ENCODE measurements around the gene C2orf78. TPM values are rescaled to one million over a fixed set of nuclear protein-coding genes. Genes with fewer than 3 reads are reported as not detected.

The C2orf78 gene
- total RNA-seq, 2 experiments from 2014 or later = not detected

DNA sequence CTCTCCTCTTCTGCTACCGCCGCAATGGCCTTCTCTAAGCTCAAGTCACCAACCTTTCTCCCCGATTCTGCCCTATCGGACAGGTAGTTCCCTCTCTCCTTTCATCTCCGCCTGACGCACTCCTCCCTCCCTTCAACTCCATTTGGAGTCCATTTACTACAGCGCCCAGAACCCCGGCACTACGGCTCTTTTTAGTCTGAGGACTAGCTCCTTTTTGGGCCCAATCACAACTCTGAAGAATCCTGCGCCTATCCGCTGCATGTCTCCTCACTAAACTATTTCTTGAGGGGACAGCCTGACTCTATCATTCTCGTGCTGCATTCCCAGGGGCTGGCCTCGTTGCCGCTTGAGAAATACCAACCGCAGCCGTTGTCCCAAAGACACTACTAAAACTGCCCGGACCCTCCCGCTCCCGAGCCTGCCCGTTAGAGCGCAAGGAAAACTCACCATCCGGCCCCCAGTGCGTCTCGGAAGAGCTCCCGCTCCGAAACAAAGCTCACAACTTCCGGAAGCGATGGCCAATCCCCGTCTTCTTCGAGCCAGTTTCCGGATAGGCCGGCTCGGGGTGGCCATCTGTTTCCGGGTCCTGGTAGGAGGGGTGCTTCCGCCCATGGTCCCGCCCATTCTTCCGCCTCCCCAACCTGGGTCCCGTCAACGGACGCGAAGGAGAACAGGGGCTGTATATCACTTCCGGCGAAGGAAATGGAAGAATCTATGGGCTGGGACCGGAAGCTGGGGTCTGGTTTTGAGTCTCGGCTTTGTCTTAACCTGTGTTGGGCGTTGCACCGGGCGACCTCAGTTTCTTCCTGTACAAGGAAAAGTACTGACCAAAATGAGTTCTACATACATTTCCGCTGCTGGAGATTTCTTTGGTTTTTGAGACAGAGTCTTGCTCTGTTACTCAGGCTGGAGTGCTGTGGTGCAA, 46.9 kb upstream of the C2orf78 start, which contains the start of gene TPRKB:
TSS of gene TPRKB (minus strand) at position 491 of the 925 bp plus-strand sequence. CDS start 2,776 bp downstream, outside the sequence.
- intact Hi-C loops (cut with DNase I, micrococcal nuclease) = loop anchor here (1.0 to 10.0 kb wide), 11 partner anchors 42 to 1908 kb away; partner anchors contain the start of genes ALMS1 (in 1 of the 2), CCT7 (in 1 of the 2), DGUOK (in 1 of the 2) and FBXO41 (in 1 of the 2)
- peak within 1 kb of the TSS; percentile 91 for H3K4me3 Mint-ChIP-seq

DNA sequence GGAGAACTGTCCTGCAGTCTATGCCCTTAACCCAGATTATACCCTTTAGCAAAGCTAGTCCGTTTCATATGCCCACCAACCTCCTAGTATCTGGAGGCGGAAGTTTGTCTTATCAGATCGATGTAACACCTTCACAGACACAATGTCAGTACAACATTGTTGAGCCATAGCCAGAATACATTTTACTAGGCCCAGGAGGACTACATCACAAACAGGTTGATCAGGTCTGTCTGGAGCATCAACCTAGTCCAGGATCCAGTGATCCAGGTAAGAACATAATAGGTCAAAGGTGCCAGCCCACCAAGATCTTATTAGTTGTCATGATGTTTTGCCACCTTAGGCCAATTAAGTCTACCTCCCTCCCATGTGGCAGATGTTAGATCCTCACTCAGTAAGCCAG, 44.9 kb upstream of the C2orf78 start:
- intact Hi-C loops (cut with DNase I, micrococcal nuclease) = loop anchor here (2.0 to 10.0 kb wide), 9 partner anchors 188 to 1906 kb away; partner anchors contain the start of genes ALMS1 (in 1 of the 2), CCT7 (in 1 of the 2), DGUOK (in 1 of the 2) and FBXO41 (in 1 of the 2)
- no peak for TF ChIP-seq CTCF (IDR thresholded peaks at IDR 0.05)
- CTCF ChIA-PET = no interaction called here
- Mint-ChIP-seq H3K36me3 (ENCODE audit: low read depth) (peaks cover 37% of the 10 kb centered on the region), H3K27me3 (no peaks in the 10 kb centered on the region), H3K4me3 (peak overlapping the region; percentile 58), H3K9me3 (no peaks in the 10 kb centered on the region), H3K27ac (no peak overlapping the region), H3K4me1 (ENCODE audit: low read depth) (peaks cover 20% of the 10 kb centered on the region)
- no peak overlapping the region for H3K4me3 ChIP-seq (ENCODE audit: low read length)
- POLR2A ChIA-PET = interaction anchor here (2.8 kb wide), 1 partner anchor 719 kb away, joined by 16 read pairs; the partner anchor contains the start of gene WBP1
- H3K27ac ChIP-seq (ENCODE audit: low read depth in 1 of 2, low read length in 2 of 2) = no peak overlapping the region
- no peak for ATAC-seq (ENCODE audit: poor library complexity)
- H3K9me3 ChIP-seq (ENCODE audit: control insufficient read depth in 1 of 2, insufficient read depth in 1 of 2, low read length in 2 of 2) = peaks cover 0 to 3% of the 10 kb centered on the region in 2 experiments
- peaks cover 15% of the 10 kb centered on the region for H3K4me1 ChIP-seq (ENCODE audit: insufficient read depth, low read length)
- no peak for DNase-seq
- H3K36me3 ChIP-seq (ENCODE audit: insufficient read depth, low read length) = peaks cover 9% of the 10 kb centered on the region
- no peaks in the 10 kb centered on the region for H3K27me3 ChIP-seq (ENCODE audit: control insufficient read depth in 1 of 2, insufficient read depth in 2 of 2, low read length in 2 of 2)

More for the DNA sequence above, 46.9 kb upstream of the C2orf78 start, which contains the start of gene TPRKB:
- H3K27ac Mint-ChIP-seq = peak within 1 kb of the TSS; percentile 76
- ChIA-PET CTCF (interaction anchor here (0.8 to 1.5 kb wide), 5 partner anchors 43 to 746 kb away, joined by 3 to 5 read pairs (median 3); partner anchors contain the start of genes BOLA3, CCDC142, DUSP11 and MOB1A), POLR2A (interaction anchor here (0.8 to 2.8 kb wide), 17 partner anchors 10 to 917 kb away, joined by 3 to 19 read pairs (median 3); partner anchors contain the start of genes CCT7, DUSP11, INO80B and MOB1A)
- H3K4me1 Mint-ChIP-seq (ENCODE audit: low read depth) = peaks cover 20% of the 10 kb centered on the region
- no peaks in the 10 kb centered on the region for H3K27me3 Mint-ChIP-seq
- ATAC-seq (ENCODE audit: poor library complexity) (peak; percentile 93), DNase-seq (peak; percentile 85 to 98 (median 93))
- peak within 1 kb of the TSS; percentile 55 to 62 for H3K27ac ChIP-seq (ENCODE audit: low read depth in 1 of 2, low read length in 2 of 2)
- peaks cover 18% of the 10 kb centered on the region for H3K36me3 ChIP-seq (ENCODE audit: insufficient read depth, low read length)
- no peaks in the 10 kb centered on the region for H3K27me3 ChIP-seq (ENCODE audit: control insufficient read depth in 1 of 2, insufficient read depth in 2 of 2, low read length in 2 of 2)
- peaks cover 0 to 3% of the 10 kb centered on the region in 2 experiments for H3K9me3 ChIP-seq (ENCODE audit: control insufficient read depth in 1 of 2, insufficient read depth in 1 of 2, low read length in 2 of 2)
- peaks cover 48% of the 10 kb centered on the region for H3K36me3 Mint-ChIP-seq (ENCODE audit: low read depth)
- H3K4me1 ChIP-seq (ENCODE audit: insufficient read depth, low read length) = peaks cover 15% of the 10 kb centered on the region
- TF ChIP-seq CTCF (IDR thresholded peaks at IDR 0.05) = no peak
- H3K9me3 Mint-ChIP-seq = no peaks in the 10 kb centered on the region
- peak within 1 kb of the TSS; percentile 91 for H3K4me3 ChIP-seq (ENCODE audit: low read length)

DNA sequence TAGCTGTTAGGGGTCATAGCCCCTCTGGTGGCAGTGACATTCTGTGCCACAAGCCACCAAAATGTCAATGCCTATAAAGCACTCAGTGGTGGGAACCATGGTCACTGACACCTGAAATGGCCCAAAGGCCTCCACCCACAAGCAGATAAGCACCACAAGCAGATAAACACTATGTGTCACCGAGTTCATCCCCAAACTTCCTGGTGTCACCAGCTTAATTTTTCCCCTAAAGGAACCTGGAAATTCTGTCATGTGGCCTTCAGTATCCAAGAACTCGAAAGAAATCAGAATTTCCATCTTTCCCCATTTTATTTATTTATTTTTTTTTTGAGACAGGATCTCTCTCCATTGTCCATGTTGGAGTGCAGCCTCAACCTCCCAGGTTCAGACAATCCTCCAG, 43.2 kb upstream of the C2orf78 start:
- H3K4me3 Mint-ChIP-seq = no peak overlapping the region
- DNase-seq (no peak), ATAC-seq (ENCODE audit: poor library complexity) (no peak)
- H3K36me3 Mint-ChIP-seq (ENCODE audit: low read depth) = peaks cover 49% of the 10 kb centered on the region
- H3K4me1 Mint-ChIP-seq (ENCODE audit: low read depth) = peaks cover 20% of the 10 kb centered on the region
- ChIA-PET POLR2A (no interaction called here), CTCF (no interaction called here)
- Histone ChIP-seq H3K4me1 (ENCODE audit: insufficient read depth, low read length) (peaks cover 15% of the 10 kb centered on the region), H3K9me3 (ENCODE audit: control insufficient read depth in 1 of 2, insufficient read depth in 1 of 2, low read length in 2 of 2) (peaks cover 0 to 3% of the 10 kb centered on the region in 2 experiments), H3K27me3 (ENCODE audit: control insufficient read depth in 1 of 2, insufficient read depth in 2 of 2, low read length in 2 of 2) (no peaks in the 10 kb centered on the region), H3K36me3 (ENCODE audit: insufficient read depth, low read length) (peaks cover 21% of the 10 kb centered on the region), H3K4me3 (ENCODE audit: low read length) (no peak overlapping the region), H3K27ac (ENCODE audit: low read depth in 1 of 2, low read length in 2 of 2) (no peak overlapping the region)
- no peaks in the 10 kb centered on the region for H3K27me3 Mint-ChIP-seq
- intact Hi-C loops (cut with DNase I, micrococcal nuclease) = no loop called here
- no peaks in the 10 kb centered on the region for H3K9me3 Mint-ChIP-seq
- H3K27ac Mint-ChIP-seq = no peak overlapping the region
- no peak for TF ChIP-seq CTCF (IDR thresholded peaks at IDR 0.05)

Data from CD4-positive, alpha-beta T cell (primary cell).